VCaP (cell line): ENCODE data around the gene CAPZA2.

Source experiments
- H3K27ac ChIP-seq: fragments of 450-650 bp; 2 replicates; pipeline ENCODE4 v1.5.1; 2017
- TF ChIP-seq, protein P1 (sequence below): fragments of 450-650 bp; conservative IDR thresholded peaks from 2 replicates; pipeline ENCODE4 v1.5.1; 2017; ENCODE audit warnings: mild to moderate bottlenecking, moderate library complexity

Gene CAPZA2

DNA sequence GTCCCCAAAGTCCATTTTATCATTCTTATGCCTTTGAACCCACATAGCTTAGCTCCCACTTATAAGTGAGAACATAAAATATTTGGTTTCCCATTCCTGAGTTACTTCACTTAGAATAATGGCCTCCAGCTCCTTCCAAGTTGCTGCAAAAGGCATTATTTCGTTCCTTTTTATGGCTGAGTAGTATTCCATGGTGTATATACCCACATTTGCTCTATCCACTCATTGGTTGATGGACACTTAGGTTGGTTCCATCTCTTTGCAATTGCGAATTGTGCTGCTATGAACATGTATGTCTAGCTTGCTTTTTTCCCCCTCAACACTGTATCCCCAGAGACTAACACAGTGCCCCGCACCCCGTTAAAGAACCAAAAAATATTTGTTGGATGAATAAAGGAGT is 670 bp upstream of the CAPZA2 start:
- H3K27ac ChIP-seq, result peak overlapping the region; percentile 97
- TF ChIP-seq, protein P1, sequence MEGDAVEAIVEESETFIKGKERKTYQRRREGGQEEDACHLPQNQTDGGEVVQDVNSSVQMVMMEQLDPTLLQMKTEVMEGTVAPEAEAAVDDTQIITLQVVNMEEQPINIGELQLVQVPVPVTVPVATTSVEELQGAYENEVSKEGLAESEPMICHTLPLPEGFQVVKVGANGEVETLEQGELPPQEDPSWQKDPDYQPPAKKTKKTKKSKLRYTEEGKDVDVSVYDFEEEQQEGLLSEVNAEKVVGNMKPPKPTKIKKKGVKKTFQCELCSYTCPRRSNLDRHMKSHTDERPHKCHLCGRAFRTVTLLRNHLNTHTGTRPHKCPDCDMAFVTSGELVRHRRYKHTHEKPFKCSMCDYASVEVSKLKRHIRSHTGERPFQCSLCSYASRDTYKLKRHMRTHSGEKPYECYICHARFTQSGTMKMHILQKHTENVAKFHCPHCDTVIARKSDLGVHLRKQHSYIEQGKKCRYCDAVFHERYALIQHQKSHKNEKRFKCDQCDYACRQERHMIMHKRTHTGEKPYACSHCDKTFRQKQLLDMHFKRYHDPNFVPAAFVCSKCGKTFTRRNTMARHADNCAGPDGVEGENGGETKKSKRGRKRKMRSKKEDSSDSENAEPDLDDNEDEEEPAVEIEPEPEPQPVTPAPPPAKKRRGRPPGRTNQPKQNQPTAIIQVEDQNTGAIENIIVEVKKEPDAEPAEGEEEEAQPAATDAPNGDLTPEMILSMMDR, result no peak

DNA sequence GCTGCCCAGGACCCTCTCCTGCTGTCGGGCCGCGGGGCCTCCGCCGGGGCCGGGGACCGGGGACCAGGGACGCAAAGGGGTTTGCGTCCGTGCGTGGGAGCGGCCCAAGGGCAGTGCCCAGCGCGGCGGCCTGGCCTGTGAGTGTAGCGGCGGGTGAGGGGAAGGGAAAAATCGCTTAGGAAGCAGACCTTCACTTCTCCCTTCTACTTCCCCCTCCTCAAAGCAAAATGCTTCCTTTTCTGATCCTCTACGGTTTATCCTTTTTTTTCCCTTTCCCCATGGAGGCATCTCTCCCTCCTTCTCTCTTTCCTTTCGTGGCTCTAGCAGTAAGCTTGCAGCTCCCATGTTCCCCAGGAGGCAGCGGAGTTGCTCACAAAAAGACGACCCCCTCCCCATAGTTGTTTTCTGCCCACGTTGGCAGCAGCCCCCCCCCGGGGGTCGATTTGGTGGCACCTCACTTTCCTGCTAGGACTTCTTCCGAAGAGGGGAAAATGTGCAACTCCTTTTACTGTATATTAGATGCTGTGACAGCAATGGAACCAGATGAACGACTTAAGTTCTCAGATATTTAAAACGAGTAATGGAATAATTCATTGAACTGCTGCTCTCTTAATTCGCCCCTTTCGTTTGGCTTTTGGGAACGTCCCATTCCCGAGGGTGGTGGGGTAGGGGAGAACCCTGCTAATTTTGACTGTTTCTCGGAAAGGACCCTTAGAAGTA is 724 bp downstream of the CAPZA2 start:
- TF ChIP-seq, protein P1, result peak; percentile 16; the same call in 1 of the 2 replicates
- H3K27ac ChIP-seq, result peak overlapping the region; percentile 97

DNA sequence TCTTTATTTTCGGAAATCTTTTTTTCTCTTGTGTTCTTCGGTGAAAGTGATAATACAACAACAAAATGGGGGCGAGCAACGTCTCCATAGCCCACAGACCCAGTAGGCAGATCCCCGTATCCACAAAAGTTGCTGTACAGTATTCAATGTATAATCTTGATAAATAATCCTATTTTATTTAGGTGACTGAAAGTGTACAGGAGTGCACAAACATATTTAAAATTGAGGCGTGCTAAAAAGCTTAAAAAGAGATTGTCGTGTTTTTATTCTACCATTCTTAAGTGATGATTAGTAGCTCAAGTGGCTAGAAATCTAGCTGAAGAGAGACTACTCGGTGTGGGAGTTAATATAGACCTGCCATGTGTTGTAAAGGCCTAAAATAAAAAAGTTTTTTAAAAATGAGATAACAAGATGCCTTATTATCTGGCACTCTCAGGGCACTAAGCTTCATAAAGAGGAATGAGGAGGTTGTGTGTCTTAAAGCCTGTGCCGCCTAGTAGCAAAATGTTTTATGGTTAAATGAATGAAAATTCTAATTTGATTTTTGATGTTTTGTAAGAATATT is 1.6 kb downstream of the CAPZA2 start:
- TF ChIP-seq, protein P1, result no peak

DNA sequence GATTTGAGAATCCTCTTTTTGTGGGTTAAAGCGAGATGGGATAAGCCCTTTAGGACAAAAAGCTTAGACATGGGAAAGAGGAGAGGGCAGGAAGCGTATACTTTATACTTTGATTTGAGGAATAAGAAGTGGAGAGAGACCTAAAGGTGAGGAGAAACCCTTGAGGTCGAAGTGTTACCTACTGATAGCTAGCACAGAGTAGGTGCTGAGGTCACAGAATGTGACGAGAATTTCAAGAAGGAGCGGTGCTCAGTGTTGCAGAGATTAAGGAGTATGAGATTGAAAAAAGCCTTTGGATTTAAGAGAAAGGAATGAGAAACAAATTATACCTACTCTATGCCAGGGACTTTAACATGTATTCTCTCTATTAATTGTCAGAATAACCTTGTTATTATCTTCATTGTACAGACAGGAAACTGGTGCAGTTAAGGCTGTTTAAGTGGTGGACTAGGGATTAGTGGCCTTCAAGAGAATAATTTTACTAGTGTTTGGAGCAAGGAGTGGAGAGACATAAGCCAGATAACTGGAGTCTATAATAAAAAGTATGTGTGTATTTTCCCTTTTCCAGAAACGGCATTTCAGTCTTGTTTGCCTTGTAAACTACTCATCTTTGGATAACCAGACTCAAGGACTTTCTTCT is 8.8 kb downstream of the CAPZA2 start:
- no peak overlapping the region for H3K27ac ChIP-seq
- TF ChIP-seq, protein P1, result no peak

More for the DNA sequence above, 1.6 kb downstream of the CAPZA2 start:
- H3K27ac ChIP-seq, result peak overlapping the region; percentile 97

DNA sequence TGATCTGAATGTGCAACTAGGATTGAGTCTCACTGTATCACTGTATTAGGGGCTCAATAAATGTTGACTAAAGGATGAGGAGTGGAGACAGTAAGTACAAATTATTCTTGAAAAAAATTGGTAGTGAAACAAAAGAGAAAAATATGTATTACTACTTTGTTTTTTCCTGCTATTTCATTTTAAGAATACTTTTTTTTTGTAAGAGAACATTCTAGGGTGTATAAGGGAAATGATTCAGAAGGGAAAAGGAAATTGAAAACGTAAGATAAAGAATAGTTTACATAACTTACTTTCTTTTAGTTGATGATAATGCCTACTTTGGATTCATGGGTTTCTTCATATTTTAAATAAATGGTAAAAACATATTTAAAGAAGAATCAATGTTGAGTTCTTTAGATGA is 9.6 kb downstream of the CAPZA2 start:
- no peak overlapping the region for H3K27ac ChIP-seq
- TF ChIP-seq, protein P1, result no peak

DNA sequence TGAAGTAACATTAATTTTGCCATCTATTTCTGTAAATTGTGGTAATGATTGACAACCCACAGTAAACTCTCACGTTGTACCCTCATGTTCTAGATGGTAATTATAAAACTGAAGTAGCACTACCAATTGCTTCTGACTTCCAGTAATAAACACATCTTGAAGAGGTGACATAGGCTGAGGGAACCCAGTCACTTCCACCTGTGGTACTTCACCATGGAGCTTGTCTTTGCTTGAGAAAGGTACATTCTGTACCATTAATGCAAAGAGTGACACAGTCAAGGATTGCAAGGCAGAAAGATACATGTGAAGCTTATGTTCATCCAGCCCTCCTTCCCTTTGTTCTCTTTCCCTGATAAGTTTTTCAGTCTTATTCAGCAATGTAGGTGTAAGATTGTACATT is 11.2 kb downstream of the CAPZA2 start:
- no peak overlapping the region for H3K27ac ChIP-seq
- TF ChIP-seq, protein P1, result no peak

DNA sequence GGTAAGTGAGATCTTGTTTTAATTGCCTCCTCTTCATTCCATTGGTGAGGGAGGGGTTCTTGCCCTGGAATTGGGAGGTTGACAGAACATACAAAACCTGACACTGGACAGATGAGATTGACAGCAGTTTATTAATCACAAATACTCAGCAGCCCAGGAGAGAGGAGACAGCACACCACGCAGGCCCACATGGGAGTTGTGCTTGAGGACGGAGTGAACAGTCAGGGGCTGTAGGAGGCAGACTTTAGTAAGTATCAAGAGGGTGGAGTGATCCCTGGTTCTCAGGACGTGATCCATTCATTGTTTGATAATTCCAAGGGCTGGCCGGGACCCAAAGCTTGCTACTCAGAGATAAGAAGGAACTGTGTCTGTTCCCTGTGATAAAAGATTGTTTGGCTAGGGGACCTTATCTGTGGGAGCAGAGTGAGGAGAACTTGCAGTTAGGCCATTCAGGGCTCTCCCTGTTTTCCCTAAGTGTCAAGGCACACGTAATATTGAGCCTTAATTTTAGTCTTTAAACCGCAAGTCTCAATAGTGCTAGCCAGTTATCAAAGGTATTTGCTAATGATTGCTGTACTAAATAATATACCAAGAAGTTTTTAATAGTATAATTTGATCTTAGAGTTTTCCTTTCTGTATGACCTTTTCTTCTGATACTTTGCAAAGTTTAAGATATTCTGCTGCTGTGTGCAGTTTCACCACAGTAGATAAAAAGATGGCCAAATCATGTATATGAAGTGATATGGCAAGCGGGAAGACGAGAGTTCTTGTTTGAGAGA is 14.5 kb downstream of the CAPZA2 start:
- H3K27ac ChIP-seq, result peak overlapping the region; percentile 58
- TF ChIP-seq, protein P1, result peak; percentile 23; the same call in 1 of the 2 replicates
